ENCODE data around the gene CCDC24. TPM values are rescaled to one million over a fixed set of nuclear protein-coding genes. Genes with fewer than 3 reads are reported as not detected.

Gene CCDC24
- total RNA-seq, 2 experiments from 2014 or later, result 1.2 to 2.0 TPM

DNA sequence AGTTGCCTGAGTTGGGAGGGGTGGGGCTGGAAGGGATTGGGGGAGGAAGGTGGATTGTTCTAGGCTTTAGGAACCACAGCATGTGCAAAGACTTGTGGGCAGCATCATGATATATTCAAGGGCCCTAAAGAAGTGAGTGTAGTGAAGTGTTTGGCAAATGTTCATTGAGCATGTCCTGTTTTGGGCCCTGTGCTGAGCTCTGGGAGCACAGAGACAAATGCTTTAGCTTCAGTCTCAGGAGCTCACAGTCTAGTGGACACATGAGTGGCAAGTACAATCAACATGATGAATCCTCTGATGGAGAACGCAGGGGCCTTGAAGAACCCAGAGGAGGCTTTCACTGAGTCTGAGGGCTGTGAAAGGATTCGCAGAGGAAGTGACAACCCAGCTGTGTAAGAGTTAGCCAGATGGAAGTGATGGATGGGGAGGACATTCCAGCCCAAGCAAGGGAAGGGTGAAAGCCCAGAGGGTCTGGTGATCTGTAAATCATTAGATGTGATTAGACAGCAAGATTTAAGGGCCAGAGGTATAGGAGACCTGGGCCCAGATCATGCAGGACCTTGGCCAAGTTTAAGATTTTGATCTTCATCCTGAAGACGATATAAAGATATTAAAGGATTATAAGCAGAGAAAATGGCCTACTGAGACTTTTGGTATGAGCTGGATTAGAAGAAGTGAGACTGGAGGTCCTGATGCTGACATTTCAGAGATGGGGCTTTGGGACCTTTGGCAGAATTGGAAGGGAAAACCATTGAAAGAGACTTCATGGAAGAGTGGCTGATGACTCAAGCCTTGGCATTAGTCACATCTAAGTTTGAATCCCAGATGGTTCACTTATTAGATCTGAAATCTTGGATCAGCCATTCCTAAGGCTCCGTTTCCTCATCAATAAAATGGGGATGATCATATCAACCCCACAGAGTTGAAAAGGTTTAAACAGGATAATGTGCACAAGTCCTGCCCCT is 40.1 kb upstream of the CCDC24 start:
- ChIA-PET CTCF (interaction anchor here (0.6 to 3.5 kb wide), 3 partner anchors 12 to 55 kb away, joined by 5 to 12 read pairs (median 5); no protein-coding TSS in a partner anchor), POLR2A (no interaction called here)
- no peak overlapping the region for H3K27ac Mint-ChIP-seq
- H3K9me3 Mint-ChIP-seq (ENCODE audit: low read depth), result no peaks in the 10 kb centered on the region
- intact Hi-C loops (cut with DNase I, micrococcal nuclease), result no loop called here
- H3K36me3 Mint-ChIP-seq (ENCODE audit: low read depth), result peaks cover 5% of the 10 kb centered on the region
- DNase-seq (no peak), ATAC-seq (no peak)
- peaks cover 23% of the 10 kb centered on the region for H3K4me1 Mint-ChIP-seq
- no peak overlapping the region for H3K4me3 Mint-ChIP-seq
- no peaks in the 10 kb centered on the region for H3K27me3 Mint-ChIP-seq

DNA sequence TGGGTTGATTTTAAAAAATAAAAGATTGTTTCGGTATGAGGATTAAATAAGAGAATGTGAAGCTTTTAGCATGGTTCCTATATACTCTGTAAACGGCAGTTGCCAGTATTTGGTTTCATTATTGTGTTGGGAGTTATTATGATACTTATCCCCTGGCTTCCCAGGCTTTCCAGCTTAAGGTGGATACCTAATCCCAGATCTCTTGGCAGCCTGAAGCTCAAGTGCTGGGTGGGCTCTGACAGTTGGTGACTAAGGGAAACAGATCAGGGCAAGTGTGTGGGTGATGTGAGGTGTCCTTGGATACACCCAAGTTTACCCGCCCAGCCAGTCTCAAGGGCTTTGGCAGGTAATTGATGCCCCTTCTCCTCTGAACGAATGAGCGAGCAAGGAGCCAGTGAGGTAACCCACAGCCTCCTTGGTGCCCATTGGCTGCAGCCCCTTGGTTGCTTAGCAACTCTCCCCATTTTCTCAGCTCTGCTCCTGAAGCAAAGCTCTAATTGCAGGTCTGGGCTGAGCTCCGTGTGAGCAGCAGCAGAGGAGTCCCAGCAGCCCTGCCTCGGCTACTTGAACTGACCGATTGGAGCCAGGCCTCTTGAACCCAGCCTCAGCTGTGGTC is 38.6 kb upstream of the CCDC24 start:
- intact Hi-C loops (cut with DNase I, micrococcal nuclease), result no loop called here
- ChIA-PET POLR2A (no interaction called here), CTCF (interaction anchor here (0.6 to 3.5 kb wide), 3 partner anchors 18 to 52 kb away, joined by 3 to 12 read pairs (median 9); no protein-coding TSS in a partner anchor)
- Mint-ChIP-seq H3K36me3 (ENCODE audit: low read depth) (peaks cover 11% of the 10 kb centered on the region), H3K27me3 (no peaks in the 10 kb centered on the region), H3K9me3 (ENCODE audit: low read depth) (no peaks in the 10 kb centered on the region), H3K4me3 (no peak overlapping the region), H3K27ac (no peak overlapping the region), H3K4me1 (peaks cover 19% of the 10 kb centered on the region)
- DNase-seq (no peak), ATAC-seq (no peak)

DNA sequence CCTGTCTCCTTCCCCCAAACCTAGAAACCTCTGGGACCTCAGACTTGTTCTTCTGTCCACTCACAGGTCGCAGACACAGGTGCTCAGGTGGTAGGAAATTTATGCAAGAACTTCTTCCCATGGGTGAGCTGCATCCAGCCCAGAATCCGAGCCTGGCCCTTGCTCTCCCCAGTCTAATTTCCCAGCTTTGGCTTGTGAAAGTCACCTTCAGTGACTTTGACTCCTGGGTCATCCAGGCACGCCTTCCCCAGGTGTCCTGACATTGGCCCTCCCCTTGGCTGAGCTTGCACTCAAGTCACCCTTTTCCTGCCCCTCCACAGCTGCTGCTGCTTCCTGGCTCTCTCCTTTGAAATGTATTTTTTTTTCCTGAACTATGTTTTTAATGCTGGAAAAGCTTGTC is 38.0 kb upstream of the CCDC24 start:
- Mint-ChIP-seq H3K27ac (no peak overlapping the region), H3K4me3 (no peak overlapping the region), H3K4me1 (peaks cover 14% of the 10 kb centered on the region), H3K36me3 (ENCODE audit: low read depth) (peaks cover 14% of the 10 kb centered on the region), H3K9me3 (ENCODE audit: low read depth) (no peaks in the 10 kb centered on the region), H3K27me3 (no peaks in the 10 kb centered on the region)
- DNase-seq, result no peak
- ChIA-PET POLR2A (no interaction called here), CTCF (interaction anchor here (2.3 kb wide), 1 partner anchor 18 kb away, joined by 9 read pairs; no protein-coding TSS in a partner anchor)
- intact Hi-C loops (cut with DNase I, micrococcal nuclease), result no loop called here
- ATAC-seq, result no peak

DNA sequence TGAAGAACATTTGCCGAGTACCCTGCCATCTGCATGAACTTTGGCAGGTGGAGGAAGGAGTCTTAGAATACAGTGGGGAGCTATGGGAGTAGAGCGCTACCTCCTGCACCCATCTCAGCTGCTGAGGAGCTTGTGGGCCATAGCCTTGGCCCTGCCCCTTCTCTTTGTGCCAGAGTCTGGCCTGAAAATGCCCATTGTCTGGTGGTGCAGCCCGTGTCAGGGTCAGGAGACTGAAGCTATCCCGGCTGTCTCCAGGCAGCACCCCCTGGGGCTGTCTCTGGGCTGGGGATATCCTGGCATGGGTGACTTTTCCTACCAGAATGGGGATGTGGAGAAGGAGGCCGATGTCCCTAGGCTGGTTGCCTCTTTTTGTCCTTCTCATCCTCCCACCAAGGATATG is 37.4 kb upstream of the CCDC24 start:
- Mint-ChIP-seq H3K27ac (no peak overlapping the region), H3K4me3 (no peak overlapping the region), H3K9me3 (ENCODE audit: low read depth) (no peaks in the 10 kb centered on the region), H3K27me3 (no peaks in the 10 kb centered on the region), H3K36me3 (ENCODE audit: low read depth) (peaks cover 15% of the 10 kb centered on the region), H3K4me1 (peaks cover 12% of the 10 kb centered on the region)
- no peak for ATAC-seq
- CTCF ChIA-PET, result interaction anchor here (1.4 to 2.3 kb wide), 2 partner anchors 8 to 19 kb away, joined by 3 to 9 read pairs; no protein-coding TSS in a partner anchor
- DNase-seq, result no peak
- POLR2A ChIA-PET, result no interaction called here
- intact Hi-C loops (cut with DNase I, micrococcal nuclease), result no loop called here

DNA sequence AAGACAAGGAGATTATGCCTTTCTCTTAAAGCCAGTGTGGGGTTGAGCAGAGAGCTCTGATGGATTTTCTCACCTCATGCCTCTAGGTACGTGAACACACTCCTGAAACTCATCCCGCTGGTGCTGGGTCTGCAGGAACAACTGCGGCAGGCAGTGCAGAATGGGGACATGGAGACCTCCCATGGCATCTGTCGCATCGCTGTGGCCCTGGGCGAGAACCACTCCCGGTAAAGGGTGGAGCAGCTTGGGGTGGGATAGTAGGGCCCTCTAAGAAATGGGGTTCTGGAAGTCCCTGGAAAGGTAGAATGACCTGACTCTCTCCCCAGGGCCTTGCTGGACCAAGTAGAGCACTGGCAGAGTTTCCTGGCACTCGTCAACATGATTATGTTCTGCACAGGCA is 35.2 kb upstream of the CCDC24 start:
- Mint-ChIP-seq H3K9me3 (ENCODE audit: low read depth) (no peaks in the 10 kb centered on the region), H3K36me3 (ENCODE audit: low read depth) (peaks cover 10% of the 10 kb centered on the region), H3K4me1 (peaks cover 2% of the 10 kb centered on the region), H3K4me3 (no peak overlapping the region), H3K27me3 (no peaks in the 10 kb centered on the region), H3K27ac (no peak overlapping the region)
- no peak for DNase-seq
- ChIA-PET POLR2A (interaction anchor here (0.7 kb wide), 1 partner anchor 9 kb away, joined by 14 read pairs; no protein-coding TSS in a partner anchor), CTCF (interaction anchor here (0.6 to 1.3 kb wide), 4 partner anchors 21 to 402 kb away, joined by 3 to 4 read pairs (median 3); no protein-coding TSS in a partner anchor)
- intact Hi-C loops (cut with DNase I, micrococcal nuclease), result no loop called here
- no peak for ATAC-seq

DNA sequence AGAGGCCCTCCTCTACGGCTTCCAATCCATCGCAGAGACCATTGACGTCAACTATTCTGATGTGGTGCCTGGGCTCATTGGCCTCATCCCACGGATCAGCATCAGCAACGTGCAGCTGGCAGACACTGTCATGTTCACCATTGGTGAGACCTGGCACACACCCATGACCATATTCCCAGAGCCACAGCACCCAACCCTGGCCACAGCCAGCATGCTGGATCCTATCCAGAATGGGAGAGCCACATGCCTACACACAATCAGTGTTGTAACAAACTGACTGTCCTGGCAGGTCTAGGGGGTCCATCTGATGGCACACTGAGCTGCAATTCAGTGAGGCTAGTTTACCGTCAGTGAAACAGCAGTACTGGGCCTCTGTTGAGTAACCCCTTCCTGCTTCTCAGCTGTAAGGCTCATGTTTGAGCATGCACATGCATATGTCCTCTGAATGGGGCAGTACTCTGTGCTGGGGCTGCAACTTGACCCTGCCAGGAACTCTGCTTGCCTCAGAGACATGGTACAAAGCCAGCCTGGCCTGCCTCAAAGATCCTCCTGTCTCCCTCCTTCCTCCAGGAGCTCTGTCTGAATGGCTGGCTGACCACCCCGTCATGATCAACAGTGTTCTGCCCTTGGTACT is 33.9 kb upstream of the CCDC24 start:
- no peak overlapping the region for H3K27ac Mint-ChIP-seq
- intact Hi-C loops (cut with DNase I, micrococcal nuclease), result no loop called here
- H3K27me3 Mint-ChIP-seq, result no peaks in the 10 kb centered on the region
- ChIA-PET POLR2A (no interaction called here), CTCF (interaction anchor here (0.7 kb wide), 1 partner anchor 439 kb away, joined by 4 read pairs; no protein-coding TSS in a partner anchor)
- no peak overlapping the region for H3K4me3 Mint-ChIP-seq
- H3K36me3 Mint-ChIP-seq (ENCODE audit: low read depth), result peaks cover 10% of the 10 kb centered on the region
- DNase-seq (no peak), ATAC-seq (no peak)
- H3K9me3 Mint-ChIP-seq (ENCODE audit: low read depth), result no peaks in the 10 kb centered on the region
- no peaks in the 10 kb centered on the region for H3K4me1 Mint-ChIP-seq

DNA sequence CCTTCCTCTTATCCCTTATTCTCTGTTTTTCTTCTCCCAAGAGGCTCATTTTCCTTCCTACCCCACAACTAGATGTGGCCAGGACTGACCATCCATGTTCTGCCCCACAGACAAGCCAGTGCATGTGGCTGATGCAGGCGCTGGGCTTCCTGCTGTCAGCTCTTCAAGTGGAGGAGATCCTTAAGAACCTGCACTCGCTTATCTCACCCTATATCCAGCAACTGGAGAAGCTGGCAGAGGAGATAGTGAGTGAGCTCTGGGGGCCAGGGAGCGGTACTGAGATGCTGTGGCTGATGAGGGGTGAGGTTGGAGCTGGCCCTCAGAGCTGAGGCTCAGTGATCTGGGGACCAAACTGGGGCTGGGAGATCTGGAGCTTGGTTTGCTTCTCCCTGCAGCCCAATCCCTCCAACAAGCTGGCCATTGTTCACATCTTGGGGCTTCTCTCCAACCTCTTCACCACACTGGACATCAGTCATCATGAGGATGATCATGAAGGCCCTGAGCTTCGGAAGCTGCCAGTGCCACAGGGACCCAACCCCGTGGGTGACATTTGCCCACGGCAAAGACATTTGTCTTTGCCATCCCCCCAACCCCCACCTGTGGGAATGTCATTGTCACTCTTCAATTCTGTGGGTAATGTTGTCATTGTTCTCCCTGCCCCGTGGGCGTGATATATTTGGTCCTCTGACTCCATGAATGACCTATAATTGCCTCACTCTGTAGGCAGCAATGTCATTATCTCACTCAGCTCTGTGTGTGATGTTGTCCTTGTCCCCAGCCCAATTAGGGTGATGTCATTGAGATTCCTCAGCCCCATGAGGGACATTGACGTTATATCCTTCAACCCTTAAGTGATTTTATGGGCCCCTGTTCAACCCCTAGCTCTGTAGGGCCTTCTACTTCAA is 32.8 kb upstream of the CCDC24 start:
- ATAC-seq, result no peak
- no peak for DNase-seq
- POLR2A ChIA-PET, result interaction anchor here (0.6 kb wide), 1 partner anchor 96 kb away, joined by 4 read pairs; no protein-coding TSS in a partner anchor
- Mint-ChIP-seq H3K4me3 (no peak overlapping the region), H3K27me3 (no peaks in the 10 kb centered on the region), H3K36me3 (ENCODE audit: low read depth) (peaks cover 10% of the 10 kb centered on the region), H3K27ac (no peak overlapping the region), H3K4me1 (no peaks in the 10 kb centered on the region), H3K9me3 (ENCODE audit: low read depth) (no peaks in the 10 kb centered on the region)
- intact Hi-C loops (cut with DNase I, micrococcal nuclease), result no loop called here
- CTCF ChIA-PET, result interaction anchor here (0.6 to 0.8 kb wide), 2 partner anchors 47 to 260 kb away, joined by 3 read pairs; no protein-coding TSS in a partner anchor

DNA sequence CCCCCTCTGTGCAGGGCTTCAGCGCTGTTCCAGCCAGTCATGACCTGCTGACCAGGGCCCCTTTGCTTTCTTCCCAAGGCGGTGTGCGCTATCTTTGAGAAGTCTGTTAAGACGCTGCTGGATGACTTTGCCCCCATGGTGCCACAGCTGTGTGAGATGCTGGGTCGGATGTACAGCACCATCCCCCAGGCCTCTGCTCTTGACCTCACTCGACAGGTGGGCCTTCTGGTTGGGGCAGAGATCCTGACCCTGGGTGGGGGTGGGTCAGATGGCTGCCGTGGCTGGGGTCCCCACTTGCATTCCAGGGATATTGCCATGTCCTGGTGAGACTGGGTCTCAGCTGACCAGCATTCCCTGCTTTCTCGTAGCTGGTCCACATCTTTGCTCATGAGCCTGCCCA is 30.6 kb upstream of the CCDC24 start:
- Mint-ChIP-seq H3K27me3 (no peaks in the 10 kb centered on the region), H3K36me3 (ENCODE audit: low read depth) (peaks cover 10% of the 10 kb centered on the region), H3K27ac (no peak overlapping the region), H3K4me1 (no peaks in the 10 kb centered on the region), H3K4me3 (no peak overlapping the region), H3K9me3 (ENCODE audit: low read depth) (no peaks in the 10 kb centered on the region)
- CTCF ChIA-PET, result interaction anchor here (0.6 kb wide), 1 partner anchor 27 kb away, joined by 4 read pairs; no protein-coding TSS in a partner anchor
- DNase-seq (no peak), ATAC-seq (no peak)
- POLR2A ChIA-PET, result no interaction called here
- intact Hi-C loops (cut with DNase I, micrococcal nuclease), result no loop called here

DNA sequence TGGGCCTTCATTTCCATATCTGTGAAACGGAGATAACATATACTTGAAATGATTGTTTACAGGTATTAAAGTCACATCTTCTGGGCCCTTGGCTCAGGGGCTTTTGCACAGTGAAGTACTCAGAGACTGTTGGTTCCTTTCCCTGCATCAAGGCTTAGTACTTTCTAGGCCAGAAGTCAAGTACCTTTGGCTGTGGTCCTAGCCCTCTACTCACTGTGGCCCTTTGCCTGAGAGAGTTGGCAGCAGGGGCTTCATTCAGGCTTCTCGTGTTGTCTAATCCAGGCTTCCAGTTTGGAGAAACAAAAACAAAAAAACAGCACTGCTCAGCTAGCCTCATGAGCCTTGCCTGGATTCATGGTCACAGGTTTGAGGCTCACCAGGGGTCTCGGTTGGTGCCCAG is 29.7 kb upstream of the CCDC24 start:
- CTCF ChIA-PET, result interaction anchor here (0.6 kb wide), 1 partner anchor 1019 kb away, joined by 3 read pairs; no protein-coding TSS in a partner anchor
- H3K4me1 Mint-ChIP-seq, result no peaks in the 10 kb centered on the region
- intact Hi-C loops (cut with DNase I, micrococcal nuclease), result no loop called here
- no peak overlapping the region for H3K4me3 Mint-ChIP-seq
- H3K27ac Mint-ChIP-seq, result no peak overlapping the region
- ATAC-seq, result no peak
- H3K27me3 Mint-ChIP-seq, result no peaks in the 10 kb centered on the region
- POLR2A ChIA-PET, result no interaction called here
- H3K36me3 Mint-ChIP-seq (ENCODE audit: low read depth), result peaks cover 10% of the 10 kb centered on the region
- no peaks in the 10 kb centered on the region for H3K9me3 Mint-ChIP-seq (ENCODE audit: low read depth)
- no peak for DNase-seq

DNA sequence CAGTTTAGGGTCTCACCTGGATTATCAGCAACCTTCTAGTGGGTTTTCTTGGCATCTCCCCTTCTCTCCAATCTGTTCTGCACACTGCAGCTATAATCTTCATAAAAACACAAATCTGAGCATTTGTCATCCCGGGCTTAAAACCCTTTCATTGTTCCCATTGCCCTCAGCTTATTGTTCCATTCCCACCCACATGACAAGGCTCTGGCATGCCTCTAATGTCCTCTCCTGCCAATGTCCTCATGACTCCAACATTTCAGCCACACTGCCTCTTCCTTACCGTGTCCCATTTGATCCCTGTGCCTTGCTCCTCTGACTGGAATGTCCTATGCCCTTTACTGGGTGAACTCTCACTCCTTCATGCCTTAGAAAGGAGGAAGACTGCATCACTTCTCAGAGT is 29.1 kb upstream of the CCDC24 start:
- H3K9me3 Mint-ChIP-seq (ENCODE audit: low read depth), result no peaks in the 10 kb centered on the region
- H3K4me1 Mint-ChIP-seq, result no peaks in the 10 kb centered on the region
- H3K4me3 Mint-ChIP-seq, result no peak overlapping the region
- ATAC-seq (no peak), DNase-seq (no peak)
- H3K27ac Mint-ChIP-seq, result no peak overlapping the region
- H3K27me3 Mint-ChIP-seq, result no peaks in the 10 kb centered on the region
- CTCF ChIA-PET, result interaction anchor here (0.6 kb wide), 1 partner anchor 1020 kb away, joined by 3 read pairs; no protein-coding TSS in a partner anchor
- POLR2A ChIA-PET, result no interaction called here
- H3K36me3 Mint-ChIP-seq (ENCODE audit: low read depth), result peaks cover 6% of the 10 kb centered on the region
- intact Hi-C loops (cut with DNase I, micrococcal nuclease), result no loop called here
